Measurements from ENCODE around the gene TM4SF1. TPM values are rescaled to one million over a fixed set of nuclear protein-coding genes. Genes with fewer than 3 reads are reported as not detected.

Gene TM4SF1, protein sequence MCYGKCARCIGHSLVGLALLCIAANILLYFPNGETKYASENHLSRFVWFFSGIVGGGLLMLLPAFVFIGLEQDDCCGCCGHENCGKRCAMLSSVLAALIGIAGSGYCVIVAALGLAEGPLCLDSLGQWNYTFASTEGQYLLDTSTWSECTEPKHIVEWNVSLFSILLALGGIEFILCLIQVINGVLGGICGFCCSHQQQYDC
- 0.97 TPM for total RNA-seq (ENCODE audit: unreplicated experiment)
- long read RNA-seq, partial matches to known transcripts, result 0 of 4 reads
- long read RNA-seq, other reads (novel, unspliced or antisense), result 0 of 4 reads

DNA sequence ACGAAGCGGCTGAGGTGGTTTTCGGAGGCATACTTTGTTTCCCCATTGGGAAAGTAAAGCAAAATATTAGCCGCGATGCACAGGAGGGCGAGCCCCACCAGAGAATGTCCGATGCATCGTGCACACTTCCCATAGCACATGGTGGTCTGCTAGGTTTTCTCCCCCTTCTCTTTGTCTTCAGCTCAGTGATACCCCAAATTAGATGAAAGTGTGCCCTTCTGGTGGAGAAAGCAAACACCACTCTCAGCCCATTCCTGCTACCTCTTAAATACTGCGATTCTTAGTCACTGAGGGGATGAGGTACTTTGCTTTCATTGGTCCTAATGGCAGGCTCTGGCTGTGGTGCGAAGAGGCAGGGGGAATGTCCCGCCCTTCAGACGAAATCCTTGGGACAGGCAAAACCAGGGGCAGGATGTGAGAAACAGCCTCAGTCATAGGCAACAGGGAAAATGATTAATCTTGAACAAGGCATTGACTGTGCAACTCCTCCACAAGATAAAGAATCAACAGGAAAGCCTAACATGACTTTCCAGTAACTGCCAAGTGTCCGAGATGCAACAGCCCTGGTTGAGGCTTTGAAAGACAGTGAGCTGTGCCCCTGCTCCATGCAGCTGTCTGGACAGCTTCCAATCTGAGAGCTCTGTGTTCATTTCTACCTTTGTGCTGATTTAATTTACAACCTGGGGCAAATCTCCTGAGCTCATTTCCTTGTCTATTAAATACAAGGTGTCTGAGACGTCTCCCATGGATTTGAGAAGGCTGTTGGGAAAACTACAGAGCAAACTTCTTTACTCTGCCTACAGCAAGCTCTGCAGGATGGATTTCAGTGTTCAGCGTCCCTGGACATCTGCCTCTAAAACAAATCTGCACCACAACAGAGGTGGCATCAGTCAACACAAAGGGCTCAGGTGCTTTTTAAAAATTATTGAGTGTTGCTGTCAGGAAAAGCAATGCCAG is at the start of gene TM4SF1:
Gene TM4SF1, minus strand, starts transcription at position 242 of the 957 bp plus-strand sequence. Its CDS starts 102 bp downstream, at position 140.
- Mint-ChIP-seq H3K36me3 (ENCODE audit: low read depth, unreplicated experiment) (peaks cover 16% of the 10 kb centered on the region), H3K27me3 (ENCODE audit: unreplicated experiment) (peaks cover 3% of the 10 kb centered on the region), H3K4me1 (ENCODE audit: unreplicated experiment) (peaks cover 48% of the 10 kb centered on the region), H3K27ac (ENCODE audit: unreplicated experiment) (peak within 1 kb of the TSS; percentile 62), H3K9me3 (ENCODE audit: unreplicated experiment) (peaks cover 8% of the 10 kb centered on the region), H3K4me3 (ENCODE audit: unreplicated experiment) (peak within 1 kb of the TSS; percentile 51)
- TF ChIP-seq, protein P1, sequence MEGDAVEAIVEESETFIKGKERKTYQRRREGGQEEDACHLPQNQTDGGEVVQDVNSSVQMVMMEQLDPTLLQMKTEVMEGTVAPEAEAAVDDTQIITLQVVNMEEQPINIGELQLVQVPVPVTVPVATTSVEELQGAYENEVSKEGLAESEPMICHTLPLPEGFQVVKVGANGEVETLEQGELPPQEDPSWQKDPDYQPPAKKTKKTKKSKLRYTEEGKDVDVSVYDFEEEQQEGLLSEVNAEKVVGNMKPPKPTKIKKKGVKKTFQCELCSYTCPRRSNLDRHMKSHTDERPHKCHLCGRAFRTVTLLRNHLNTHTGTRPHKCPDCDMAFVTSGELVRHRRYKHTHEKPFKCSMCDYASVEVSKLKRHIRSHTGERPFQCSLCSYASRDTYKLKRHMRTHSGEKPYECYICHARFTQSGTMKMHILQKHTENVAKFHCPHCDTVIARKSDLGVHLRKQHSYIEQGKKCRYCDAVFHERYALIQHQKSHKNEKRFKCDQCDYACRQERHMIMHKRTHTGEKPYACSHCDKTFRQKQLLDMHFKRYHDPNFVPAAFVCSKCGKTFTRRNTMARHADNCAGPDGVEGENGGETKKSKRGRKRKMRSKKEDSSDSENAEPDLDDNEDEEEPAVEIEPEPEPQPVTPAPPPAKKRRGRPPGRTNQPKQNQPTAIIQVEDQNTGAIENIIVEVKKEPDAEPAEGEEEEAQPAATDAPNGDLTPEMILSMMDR (IDR thresholded peaks at IDR 0.05; ENCODE audit: unreplicated experiment), result no peak
- no peak for DNase-seq (ENCODE audit: low spot score)

DNA sequence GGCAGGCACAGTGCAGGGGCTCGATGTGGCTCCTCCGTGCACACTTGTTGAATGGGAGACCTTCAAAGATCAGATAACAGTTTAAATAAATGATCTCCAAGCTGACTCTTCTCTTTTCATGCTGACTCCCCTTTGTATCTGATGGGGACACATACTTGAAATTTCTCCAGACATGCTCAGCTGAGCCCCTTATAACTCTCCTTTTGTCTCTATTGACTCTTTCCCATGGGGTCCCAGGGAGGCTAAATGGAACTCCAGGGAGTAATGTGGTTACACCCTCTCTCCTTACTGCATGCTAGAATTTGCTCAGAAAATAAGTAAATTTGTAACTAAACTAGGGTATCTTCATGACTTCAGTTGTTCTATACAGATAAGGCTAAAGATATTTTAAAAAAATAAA is 48.9 kb upstream of the TM4SF1 start:
- Mint-ChIP-seq H3K27ac (ENCODE audit: unreplicated experiment) (no peak overlapping the region), H3K36me3 (ENCODE audit: low read depth, unreplicated experiment) (no peaks in the 10 kb centered on the region)
- TF ChIP-seq, protein P1 (IDR thresholded peaks at IDR 0.05; ENCODE audit: unreplicated experiment), result no peak

DNA sequence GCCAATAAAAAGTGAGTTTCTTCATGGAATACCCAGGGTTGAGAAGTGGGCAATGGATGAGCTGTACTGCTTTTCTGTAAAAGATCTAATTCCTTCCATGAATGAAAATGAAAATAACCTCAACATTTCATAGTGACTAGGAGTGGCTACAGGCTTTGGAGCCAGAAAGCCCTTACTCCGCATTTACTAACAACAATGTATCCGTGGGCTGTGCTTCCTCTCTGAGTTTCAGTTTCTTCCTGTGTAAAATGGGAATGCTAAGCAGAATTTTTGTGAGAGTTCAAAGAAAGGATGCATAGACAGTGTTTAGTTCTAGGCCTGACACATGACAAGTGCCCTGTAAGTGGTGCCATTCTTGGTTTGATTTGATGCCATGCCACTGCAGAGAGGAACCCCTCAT is 47.5 kb upstream of the TM4SF1 start:
- no peaks in the 10 kb centered on the region for H3K36me3 Mint-ChIP-seq (ENCODE audit: low read depth, unreplicated experiment)
- DNase-seq (ENCODE audit: low spot score), result no peak
- H3K27ac Mint-ChIP-seq (ENCODE audit: unreplicated experiment), result peak overlapping the region; percentile 8
- peaks cover 11% of the 10 kb centered on the region for H3K4me1 Mint-ChIP-seq (ENCODE audit: unreplicated experiment)
- TF ChIP-seq, protein P1 (IDR thresholded peaks at IDR 0.05; ENCODE audit: unreplicated experiment), result no peak
- H3K27me3 Mint-ChIP-seq (ENCODE audit: unreplicated experiment), result peaks cover 2% of the 10 kb centered on the region
- H3K9me3 Mint-ChIP-seq (ENCODE audit: unreplicated experiment), result no peaks in the 10 kb centered on the region
- H3K4me3 Mint-ChIP-seq (ENCODE audit: unreplicated experiment), result no peak overlapping the region

More for the DNA sequence above, 48.9 kb upstream of the TM4SF1 start:
- Mint-ChIP-seq H3K9me3 (ENCODE audit: unreplicated experiment) (no peaks in the 10 kb centered on the region), H3K4me3 (ENCODE audit: unreplicated experiment) (no peak overlapping the region), H3K4me1 (ENCODE audit: unreplicated experiment) (peaks cover 11% of the 10 kb centered on the region), H3K27me3 (ENCODE audit: unreplicated experiment) (peaks cover 2% of the 10 kb centered on the region)
- no peak for DNase-seq (ENCODE audit: low spot score)

DNA sequence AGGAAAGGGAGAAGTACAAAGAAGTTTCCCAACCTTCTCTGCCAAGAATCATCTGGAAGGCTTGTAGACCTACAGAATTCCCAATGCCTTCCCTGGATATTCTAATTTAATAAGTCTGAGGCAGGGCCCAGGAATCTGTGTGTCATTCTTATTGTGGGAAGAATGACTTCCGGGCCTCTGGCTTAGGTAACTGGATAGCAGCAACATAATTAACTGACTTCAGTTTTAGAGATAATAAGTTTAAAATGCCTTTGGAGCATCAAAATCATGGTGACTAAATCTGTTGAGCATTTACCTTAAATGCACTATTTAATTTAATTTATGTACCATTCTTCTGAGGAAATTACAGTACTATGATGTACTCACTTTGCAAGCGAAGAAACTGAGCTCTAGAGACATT is 44.3 kb upstream of the TM4SF1 start:
- Mint-ChIP-seq H3K4me1 (ENCODE audit: unreplicated experiment) (peaks cover 11% of the 10 kb centered on the region), H3K4me3 (ENCODE audit: unreplicated experiment) (no peak overlapping the region), H3K36me3 (ENCODE audit: low read depth, unreplicated experiment) (no peaks in the 10 kb centered on the region), H3K27me3 (ENCODE audit: unreplicated experiment) (peaks cover 3% of the 10 kb centered on the region), H3K9me3 (ENCODE audit: unreplicated experiment) (no peaks in the 10 kb centered on the region), H3K27ac (ENCODE audit: unreplicated experiment) (no peak overlapping the region)
- TF ChIP-seq, protein P1 (IDR thresholded peaks at IDR 0.05; ENCODE audit: unreplicated experiment), result no peak
- no peak for DNase-seq (ENCODE audit: low spot score)
